H1 (cell line): ENCODE results near the gene B3GALT6. TPM values are rescaled to one million over a fixed set of nuclear protein-coding genes. Genes with fewer than 3 reads are reported as not detected.

Experiments used
- CTCF ChIA-PET: fragments of 300-600 bp; sonication (Branson Sonifier 250); formaldehyde crosslinking; loops from one replicate; lab custom pipeline; 2021; ENCODE audit not compliant: partially characterized antibody; lab: Charles Lee
- POLR2A ChIA-PET: fragments of 300-600 bp; sonication (Branson Sonifier 250); formaldehyde crosslinking; loops from one replicate; lab custom pipeline; 2021; ENCODE audit warnings: inconsistent platforms; ENCODE audit not compliant: partially characterized antibody; lab: Charles Lee
- DNase-seq, 2 experiments: peaks; one replicate each; pipeline versions ENCODE4 v3.0.0 to v3.0.0-alpha.2; 2010 to 2022; ENCODE audit warnings: low spot score in 2 of 2, low read depth in 1 of 2, mixed read lengths in 1 of 2
- FAIRE-seq: peaks from 2 replicates; lab custom pipeline; 2011; peaks lifted over from hg19 to GRCh38; lab: Jason Lieb, UNC
- H2AFZ ChIP-seq: 2 replicates; pipeline ENCODE4 v1.8.1; 2012; ENCODE audit warnings: low read length, inconsistent platforms
- H2AK5ac ChIP-seq: 2 replicates; pipeline ENCODE4 v1.6.1; 2013; ENCODE audit warnings: low read depth, low read length
- H2BK120ac ChIP-seq: replicated peaks from 2 replicates; pipeline ENCODE3; 2013; ENCODE audit warnings: low read depth, low read length, inconsistent platforms
- H2BK12ac ChIP-seq: 2 replicates; pipeline ENCODE4 v1.6.1; 2013; ENCODE audit warnings: low read depth, low read length
- H2BK15ac ChIP-seq: 2 replicates; pipeline ENCODE4 v1.6.1; 2013; ENCODE audit warnings: low read length
- H2BK20ac ChIP-seq: 2 replicates; pipeline ENCODE4 v1.6.1; 2013; ENCODE audit warnings: low read length
- H2BK5ac ChIP-seq: 2 replicates; pipeline ENCODE4 v1.6.1; 2013; ENCODE audit warnings: low read depth, low read length
- H3K14ac ChIP-seq: 2 replicates; pipeline ENCODE4 v1.6.1; 2013; ENCODE audit warnings: inconsistent platforms; ENCODE audit not compliant: insufficient read length
- H3K18ac ChIP-seq: 2 replicates; pipeline ENCODE4 v1.6.1; 2013; ENCODE audit warnings: low read length; ENCODE audit errors: extremely low read depth
- H3K23ac ChIP-seq: 2 replicates; pipeline ENCODE4 v1.6.1; 2013; ENCODE audit warnings: inconsistent platforms; ENCODE audit not compliant: insufficient read length
- H3K23me2 ChIP-seq: 2 replicates; pipeline ENCODE4 v1.6.1; 2013; ENCODE audit warnings: low read depth, low read length
- H3K27ac ChIP-seq: 2 replicates; pipeline ENCODE4 v1.6.1; 2011; ENCODE audit warnings: low read depth, low read length, inconsistent platforms
- H3K27me3 ChIP-seq, 4 experiments: replicated peaks in 1 of 4; 1 replicate in 1 of 4; 2 replicates in 3 of 4; pipeline versions ENCODE4 v1.6.1 to v1.8.1; 2011 to 2013; ENCODE audit warnings: low read length in 3 of 4, mild to moderate bottlenecking in 3 of 4, inconsistent platforms in 2 of 4, mixed read lengths in 2 of 4, moderate library complexity in 1 of 4; ENCODE audit not compliant: control insufficient read depth in 3 of 4, insufficient read depth in 3 of 4; ENCODE audit errors: extremely low read depth in 1 of 4
- H3K36me3 ChIP-seq, 4 experiments: 2 replicates each; pipeline versions ENCODE4 v1.6.1 to v1.8.1; 2011 to 2013; ENCODE audit warnings: mild to moderate bottlenecking in 4 of 4, low read length in 3 of 4, moderate library complexity in 2 of 4, control low read depth in 1 of 4, inconsistent platforms in 1 of 4; ENCODE audit not compliant: insufficient read depth in 4 of 4, control insufficient read depth in 2 of 4
- H3K4ac ChIP-seq: replicated peaks from 2 replicates; pipeline ENCODE3; 2013; ENCODE audit warnings: low read length, low read depth, mixed read lengths, inconsistent platforms; ENCODE audit not compliant: insufficient read length
- H3K4me1 ChIP-seq, 4 experiments: replicated peaks in 1 of 4; 1 replicate in 1 of 4; 2 replicates in 3 of 4; pipeline versions ENCODE4 v1.6.1 to v1.8.1; 2011 to 2013; ENCODE audit warnings: low read length in 3 of 4, inconsistent platforms in 2 of 4, mixed read lengths in 1 of 4; ENCODE audit not compliant: insufficient read depth in 4 of 4, control insufficient read depth in 3 of 4
- H3K4me2 ChIP-seq, 2 experiments: 2 replicates each; pipeline versions ENCODE4 v1.6.1 to v1.8.1; 2011 to 2013; ENCODE audit warnings: low read depth in 2 of 2, low read length in 2 of 2, control low read depth in 1 of 2, inconsistent platforms in 1 of 2, mild to moderate bottlenecking in 1 of 2; ENCODE audit not compliant: insufficient read depth in 1 of 2
- H3K4me3 ChIP-seq, 4 experiments: fragments of 200-600, 300-600 bp in 1 of 4; sonication (generic), shearing (Covaris generic), sonication (Bioruptor Twin) in 1 of 4; 2 replicates each; pipeline versions ENCODE4 v1.5.1 to v1.8.1; 2011 to 2016; ENCODE audit warnings: low read length in 4 of 4, low read depth in 3 of 4, control low read depth in 2 of 4, inconsistent platforms in 2 of 4, mild to moderate bottlenecking in 2 of 4, mixed read lengths in 1 of 4, moderate library complexity in 1 of 4; ENCODE audit not compliant: insufficient read depth in 2 of 4; ENCODE audit errors: extremely low read depth in 1 of 4
- H3K56ac ChIP-seq: replicated peaks from 2 replicates; pipeline ENCODE3; 2013; ENCODE audit warnings: low read depth, mild to moderate bottlenecking, mixed read lengths, low read length, inconsistent platforms; ENCODE audit not compliant: insufficient read length
- H3K79me1 ChIP-seq: 2 replicates; pipeline ENCODE4 v1.6.1; 2013; ENCODE audit warnings: low read depth, low read length, control low read depth
- H3K79me2 ChIP-seq, 2 experiments: 2 replicates each; pipeline versions ENCODE4 v1.6.1 to v1.8.1; 2012 to 2013; ENCODE audit warnings: low read length in 2 of 2, mild to moderate bottlenecking in 2 of 2, inconsistent platforms in 1 of 2; ENCODE audit not compliant: insufficient read depth in 2 of 2, control insufficient read depth in 1 of 2
- H3K9ac ChIP-seq, 4 experiments: replicated peaks in 1 of 4; 1 replicate in 1 of 4; 2 replicates in 3 of 4; pipeline versions ENCODE4 v1.6.1 to v1.8.1; 2011 to 2013; ENCODE audit warnings: low read depth in 3 of 4, low read length in 3 of 4, control low read depth in 2 of 4, mild to moderate bottlenecking in 2 of 4, moderate library complexity in 2 of 4, inconsistent platforms in 1 of 4; ENCODE audit errors: extremely low read depth in 1 of 4
- H3K9me3 ChIP-seq, 2 experiments: 2 replicates each; pipeline versions ENCODE4 v1.6.1 to v1.8.1; 2012 to 2013; ENCODE audit warnings: mild to moderate bottlenecking in 2 of 2, moderate library complexity in 2 of 2, control low read depth in 1 of 2, inconsistent platforms in 1 of 2, low read depth in 1 of 2, low read length in 1 of 2, mixed read lengths in 1 of 2; ENCODE audit not compliant: insufficient read depth in 2 of 2
- H4K20me1 ChIP-seq, 2 experiments: replicated peaks in 1 of 2; 2 replicates each; pipeline versions ENCODE3 to v1.8.1; 2011 to 2013; ENCODE audit warnings: inconsistent platforms in 2 of 2, low read length in 2 of 2, mild to moderate bottlenecking in 1 of 2; ENCODE audit not compliant: insufficient read depth in 2 of 2, control insufficient read depth in 1 of 2
- H4K5ac ChIP-seq: 2 replicates; pipeline ENCODE4 v1.6.1; 2013; ENCODE audit warnings: low read length, low read depth, mixed read lengths, inconsistent platforms; ENCODE audit not compliant: insufficient read length
- H4K8ac ChIP-seq: 2 replicates; pipeline ENCODE4 v1.8.0; 2013; ENCODE audit warnings: mild to moderate bottlenecking, moderate library complexity, low read length, inconsistent platforms; ENCODE audit not compliant: insufficient read depth; ENCODE audit errors: extremely low read depth
- H4K91ac ChIP-seq: replicated peaks from 2 replicates; pipeline ENCODE3; 2013; ENCODE audit warnings: low read length, mixed read lengths, inconsistent platforms; ENCODE audit not compliant: insufficient read length
- CEBPB ChIP-seq: IDR thresholded peaks from 2 replicates; pipeline ENCODE4 v1.6.1; 2012; ENCODE audit warnings: low read depth, low read length
- NANOG ChIP-seq: IDR thresholded peaks from 2 replicates; pipeline ENCODE4 v1.6.1; 2011; ENCODE audit warnings: low read length, low read depth, mild to moderate bottlenecking, inconsistent platforms; ENCODE audit not compliant: insufficient read depth, poor library complexity, severe bottlenecking
- SAP30 ChIP-seq: fragments of 300-600 bp; sonication (generic); IDR thresholded peaks from 2 replicates; pipeline ENCODE4 v1.7.1; 2012; ENCODE audit warnings: low read length, moderate library complexity, mild to moderate bottlenecking, inconsistent platforms; ENCODE audit not compliant: insufficient read depth, insufficient replicate concordance
- SIX5 ChIP-seq: IDR thresholded peaks from 2 replicates; pipeline ENCODE4 v1.6.1; 2011; ENCODE audit warnings: mild to moderate bottlenecking, low read depth, low read length
- SUZ12 ChIP-seq: fragments of 200-600 bp; sonication (generic); IDR thresholded peaks from 2 replicates; pipeline ENCODE4 v1.6.1; 2012; ENCODE audit warnings: mild to moderate bottlenecking, inconsistent platforms, low read length, moderate library complexity, mixed read lengths
- WGBS, 2 experiments: shearing (Covaris generic) in 1 of 2; methylation state at CpG; one replicate each; pipeline versions ENCODE4 v1.1.6 to v1.1.7; 2013 to 2015; ENCODE audit warnings: low lambda C conversion rate in 2 of 2, mixed read lengths in 2 of 2, inconsistent platforms in 1 of 2, low coverage in 1 of 2, missing lambda C conversion rate in 1 of 2; ENCODE audit not compliant: insufficient replicate concordance in 2 of 2, insufficient coverage in 1 of 2, insufficient read length in 1 of 2; ENCODE audit errors: extremely low coverage in 1 of 2, missing lambda C conversion rate in 1 of 2; 5-methylcytosine and 5-hydroxymethylcytosine counted together
- polyA plus RNA-seq, 7 experiments: library from polyadenylated mRNA; depleted of rRNA in 3 of 7; stranded (reverse) in 5 of 7; unstranded in 2 of 7; fragments of >200 nt in 5 of 7; fragments of 200-250 nt in 2 of 7; gene quantifications; 1 replicate in 5 of 7; 2 replicates in 1 of 7; 4 replicates in 1 of 7; pipeline versions ENCODE4 v1.2.1 to v1.2.3, GENCODE V29; 2011 to 2013; ENCODE audit warnings: missing spikeins in 2 of 7, mixed read lengths in 2 of 7
- total RNA-seq: library from RNA; stranded (reverse); fragmentation: NEBNext Ultra II Directional; extraction: Animal tissue kit (Norgen Biotek cat#: 25700); gene quantifications from 2 replicates; pipeline ENCODE4 v1.2.1, GENCODE V29; 2021

The B3GALT6 gene
- total and polyA plus RNA-seq, 2 of the 8 experiments (the other 6 are each of a cell fraction or from before 2014, with no cell fraction given): 18.4 to 20.4 TPM

GRCh38 chr1:1264026-1264425 lies 32.0 kb downstream of the B3GALT6 start:
- WGBS, 2 experiments: 92% methylated on average over 9 of the region's 9 CpGs; no CpG with 5 or more reads in 1 of the 2 experiments
- Histone ChIP-seq H3K18ac (no peak overlapping the region), H3K9ac (no peak overlapping the region), H2BK120ac (no peak overlapping the region), H3K27me3 (no peaks in the 10 kb centered on the region), H3K9me3 (no peaks in the 10 kb centered on the region), H2AFZ (no peak overlapping the region), H3K27ac (no peak overlapping the region), H3K14ac (no peak overlapping the region), H3K23ac (no peak overlapping the region), H3K36me3 (peaks cover 16 to 37% (median 23%) of the 10 kb centered on the region in 4 experiments), H3K56ac (no peak overlapping the region), H2AK5ac (no peak overlapping the region), H4K91ac (no peak overlapping the region), H2BK12ac (no peak overlapping the region), H3K79me1 (peaks cover 20% of the 10 kb centered on the region), H3K4ac (no peak overlapping the region), H4K20me1 (peaks cover 12 to 38% of the 10 kb centered on the region in 2 experiments), H3K4me1 (peaks cover 0 to 2% (median under 1%) of the 10 kb centered on the region in 4 experiments; a peak in 1 of 7 replicates), H3K4me2 (no peak overlapping the region), H2BK20ac (no peak overlapping the region), H4K5ac (no peak overlapping the region), H2BK5ac (no peak overlapping the region), H4K8ac (no peak overlapping the region), H3K4me3 (no peak overlapping the region), H3K23me2 (no peaks in the 10 kb centered on the region), H2BK15ac (no peak overlapping the region), H3K79me2 (peaks cover 0 to 15% of the 10 kb centered on the region in 2 experiments; a peak in 2 of 4 replicates)
- POLR2A ChIA-PET: interaction anchor here (1.5 kb wide), 1 partner anchor 74 kb away, joined by 3 read pairs; no protein-coding TSS in a partner anchor
- DNase-seq (no peak), FAIRE-seq (no peak)
- TF ChIP-seq NANOG (no peak), CEBPB (no peak), SUZ12 (no peak), SIX5 (no peak), SAP30 (no peak)
- CTCF ChIA-PET: interaction anchor here (0.6 to 2.7 kb wide), 13 partner anchors 9 to 401 kb away, joined by 3 to 11 read pairs (median 3); no protein-coding TSS in a partner anchor
